Measurements from ENCODE around the gene LRRFIP2.
"Not testable (repeated sequence)": the region's sequence is repeated elsewhere in the genome, so short reads cannot be mapped to it uniquely, and the experiment has no call there.

LRRFIP2 gene

GRCh38 chr3:37112987-37113386 lies 61.4 kb downstream of the LRRFIP2 start:
- no peak for DNase-seq

- no peak for DNase-seq
These were observed 63.2 kb downstream of the LRRFIP2 start for GRCh38 chr3:37111199-37111598.

DNA sequence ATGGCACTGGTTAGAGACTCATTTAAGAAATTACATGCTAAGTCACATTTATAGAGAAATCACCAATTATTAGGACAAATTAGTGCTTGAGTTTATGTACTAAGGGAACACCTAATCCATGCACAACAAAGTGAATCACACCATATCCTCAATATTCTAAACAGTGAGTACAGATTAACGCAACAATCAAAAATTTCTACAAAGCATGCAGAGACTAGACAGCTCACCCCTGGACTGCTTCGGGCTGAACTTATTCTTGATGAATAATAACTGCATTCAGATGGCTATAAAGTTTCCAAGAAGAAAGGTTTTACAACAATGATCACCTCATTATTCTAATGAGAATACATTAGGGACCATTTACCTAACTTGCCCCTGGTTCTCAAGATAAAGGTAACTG lies 66.5 kb downstream of the LRRFIP2 start:
- no peak for DNase-seq

- no peak for DNase-seq
These were observed 71.1 kb downstream of the LRRFIP2 start for GRCh38 chr3:37103103-37103808.

DNA sequence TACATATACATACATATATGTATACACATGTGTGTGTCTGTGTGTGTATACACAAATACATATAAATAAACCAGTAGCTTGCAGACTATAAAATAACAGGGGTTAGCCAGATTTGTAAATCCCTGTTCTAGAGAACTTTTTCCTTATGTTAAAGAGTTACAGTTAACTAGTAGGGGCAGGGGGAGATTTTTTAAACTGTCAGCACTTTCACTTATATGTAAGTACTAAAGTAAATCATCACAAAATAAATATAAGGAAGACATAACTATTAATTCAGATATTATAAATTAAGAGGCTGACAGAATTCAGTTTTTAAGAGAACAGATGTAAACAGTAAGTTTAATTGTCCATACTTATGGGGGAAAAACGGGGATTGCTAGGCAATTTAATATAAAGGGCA lies 74.0 kb downstream of the LRRFIP2 start:
- DNase-seq: no peak

DNA sequence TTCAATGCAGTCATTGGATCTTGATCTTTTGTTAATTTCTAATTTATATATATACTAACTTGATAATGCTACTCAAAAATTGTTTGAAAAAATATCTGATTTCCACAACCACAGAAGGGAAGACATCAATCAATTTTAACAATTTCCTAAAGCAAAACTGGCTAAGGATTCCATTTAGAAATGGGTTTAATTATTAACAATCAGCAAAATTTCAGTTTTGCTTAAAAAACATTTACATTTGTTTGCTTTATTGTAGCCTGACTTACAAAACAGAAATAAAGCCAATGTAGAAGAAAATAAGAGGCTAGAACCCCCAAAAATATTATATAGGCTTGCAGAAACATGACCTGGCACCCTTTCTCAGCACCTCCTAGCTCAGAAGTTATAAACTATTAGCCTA lies 74.9 kb downstream of the LRRFIP2 start:
- DNase-seq: no peak

GRCh38 chr3:37098884-37099283 lies 75.5 kb downstream of the LRRFIP2 start:
- DNase-seq: no peak

GRCh38 chr3:37097776-37098175 lies 76.6 kb downstream of the LRRFIP2 start:
- DNase-seq: no peak

GRCh38 chr3:37096975-37097374 lies 77.4 kb downstream of the LRRFIP2 start:
- DNase-seq: no peak

- no peak for DNase-seq
These were observed 78.1 kb downstream of the LRRFIP2 start for GRCh38 chr3:37096288-37096687.

DNA sequence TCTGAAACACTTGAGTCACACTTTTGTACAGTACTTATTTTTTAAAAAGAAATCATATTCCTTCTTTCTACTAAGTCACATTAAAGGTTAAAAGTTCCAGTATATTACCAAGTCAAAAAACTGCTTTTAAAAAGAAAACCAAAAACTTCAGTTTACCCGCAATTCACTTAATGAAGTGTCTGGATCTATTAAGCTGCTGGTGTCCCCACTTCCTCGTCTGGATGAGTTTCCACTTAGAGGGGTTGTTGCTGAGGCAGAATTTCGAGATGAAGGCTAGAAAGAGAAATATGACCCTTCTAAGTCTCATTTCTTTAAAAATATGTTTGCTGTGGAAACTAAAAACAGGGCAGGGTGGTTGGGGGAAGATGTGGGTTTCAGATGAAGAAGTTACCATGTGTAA lies 79.7 kb downstream of the LRRFIP2 start:
- DNase-seq: no peak

GRCh38 chr3:37093481-37093880 lies 80.9 kb downstream of the LRRFIP2 start:
- no peak for DNase-seq

- DNase-seq: no peak
These were observed 81.9 kb downstream of the LRRFIP2 start for GRCh38 chr3:37092484-37092883.

DNA sequence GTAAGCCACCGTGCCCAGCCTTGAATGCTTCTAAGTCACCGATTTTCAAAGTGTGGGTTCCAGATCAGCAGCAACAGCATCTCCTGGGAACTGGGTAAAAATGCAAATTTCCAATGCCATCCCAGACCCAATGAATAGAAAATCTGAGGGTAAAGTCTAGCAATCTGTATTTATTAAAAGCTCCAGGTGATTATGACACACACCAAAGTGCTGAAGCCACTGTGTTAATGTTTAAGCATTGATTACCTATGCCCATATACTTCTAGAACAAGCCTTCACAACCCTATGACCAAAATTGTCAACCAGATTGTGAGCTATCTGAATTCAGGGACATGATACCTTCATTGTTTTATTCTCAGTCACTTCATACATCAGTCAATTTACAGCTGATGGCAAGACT lies 86.5 kb downstream of the LRRFIP2 start:
- DNase-seq: no peak

GRCh38 chr3:37086918-37087317 lies 87.5 kb downstream of the LRRFIP2 start:
- no peak for DNase-seq

DNA sequence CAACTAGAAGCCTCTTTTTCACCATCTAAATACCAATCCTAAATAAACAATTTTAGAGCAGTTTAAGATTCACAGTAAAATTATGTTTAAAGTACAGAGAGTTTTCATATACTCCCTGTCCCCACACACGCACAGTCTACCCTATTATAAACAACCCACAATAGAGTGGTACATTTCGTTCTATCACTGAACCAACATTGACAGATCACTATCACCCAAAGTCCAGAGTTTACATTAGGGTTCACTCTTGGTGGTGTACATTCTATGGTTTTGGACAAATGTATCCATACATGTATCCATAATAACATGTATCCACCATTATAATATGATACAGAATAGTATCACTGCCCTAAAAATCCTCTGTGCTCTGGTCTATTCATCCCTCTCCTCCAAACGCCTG lies 92.1 kb downstream of the LRRFIP2 start:
- DNase-seq: no peak

- no peak for DNase-seq
These were observed 98.4 kb downstream of the LRRFIP2 start for GRCh38 chr3:37075955-37076354.

DNA sequence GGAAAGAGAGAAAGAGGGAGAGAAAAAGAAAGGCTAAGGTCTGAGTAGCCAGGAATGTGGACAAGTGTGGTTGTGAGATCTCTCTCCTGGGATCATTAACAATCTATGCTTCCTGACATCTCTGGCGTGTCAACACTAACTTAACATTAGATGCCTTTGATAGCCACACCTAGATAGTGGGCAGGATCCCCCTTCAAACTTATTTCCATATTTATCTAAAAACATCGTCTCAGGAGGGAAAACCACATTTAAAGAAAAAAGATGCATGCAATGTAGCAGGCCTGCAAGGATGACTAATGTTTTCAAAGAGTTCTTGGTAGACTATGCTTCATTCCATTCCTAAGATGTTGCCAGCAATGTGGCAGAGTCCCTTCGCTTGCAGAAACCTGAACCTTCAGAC lies 100.2 kb downstream of the LRRFIP2 start:
- no peak for DNase-seq

- no peak for DNase-seq
These were observed 101.5 kb downstream of the LRRFIP2 start for GRCh38 chr3:37072892-37073291.

DNA sequence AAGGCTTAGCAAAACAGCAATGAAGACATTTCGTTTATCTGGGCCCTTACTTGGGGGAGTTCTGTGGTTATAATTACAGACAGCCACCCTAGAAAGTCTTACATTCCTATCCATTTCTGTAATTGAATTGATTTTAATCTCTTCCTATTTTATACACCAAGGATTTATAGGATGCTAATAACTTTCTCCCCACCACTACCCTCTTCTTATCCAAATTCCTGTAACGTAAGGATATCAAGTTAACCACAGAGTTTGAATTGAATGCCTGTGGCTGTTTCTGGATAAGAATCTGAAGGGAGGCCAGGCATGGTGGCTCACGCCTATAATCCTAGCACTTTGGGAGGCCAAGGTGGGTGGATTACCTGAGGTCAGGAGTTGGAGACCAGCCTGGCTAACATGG lies 102.5 kb downstream of the LRRFIP2 start:
- no peak for DNase-seq

GRCh38 chr3:37068031-37068430 lies 106.4 kb downstream of the LRRFIP2 start:
- no peak for DNase-seq

DNA sequence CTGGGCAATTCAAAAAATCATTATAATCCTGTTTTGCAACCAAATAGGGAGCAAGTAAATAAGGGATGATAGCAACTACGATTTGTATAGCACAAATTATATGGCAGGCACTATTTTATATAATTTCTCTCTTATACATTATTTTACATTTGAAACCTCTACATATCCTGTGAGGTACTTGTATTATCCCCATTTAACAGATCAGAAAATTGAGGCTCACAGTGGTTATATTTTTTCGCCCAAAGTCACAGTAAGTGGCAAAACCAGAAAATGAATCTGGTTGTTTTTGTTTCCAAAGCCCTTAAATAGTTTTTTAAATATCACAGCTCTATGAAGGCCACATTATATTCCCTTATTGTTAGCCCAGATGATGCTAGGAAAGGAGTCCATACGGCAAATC lies 106.8 kb downstream of the LRRFIP2 start:
- DNase-seq: no peak

DNA sequence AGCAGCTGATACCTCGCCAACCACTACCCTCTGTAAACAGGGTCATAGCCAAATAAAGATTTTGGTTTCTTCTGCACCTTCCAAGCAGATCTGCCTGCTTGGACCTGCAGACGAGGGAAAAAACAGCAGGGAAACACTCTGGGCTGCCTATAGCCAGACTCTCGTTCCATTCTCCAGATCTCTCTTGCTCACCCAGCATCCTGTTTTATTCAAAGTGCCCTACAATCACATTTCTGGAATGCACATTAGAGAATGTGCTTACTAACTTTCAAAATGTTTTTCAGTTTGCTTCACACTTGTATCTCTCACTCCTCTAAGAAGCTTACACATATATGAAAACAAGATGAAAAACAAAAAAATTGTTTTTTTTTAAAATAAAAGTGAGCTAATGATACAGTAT lies 109.6 kb downstream of the LRRFIP2 start:
- no peak for DNase-seq

DNA sequence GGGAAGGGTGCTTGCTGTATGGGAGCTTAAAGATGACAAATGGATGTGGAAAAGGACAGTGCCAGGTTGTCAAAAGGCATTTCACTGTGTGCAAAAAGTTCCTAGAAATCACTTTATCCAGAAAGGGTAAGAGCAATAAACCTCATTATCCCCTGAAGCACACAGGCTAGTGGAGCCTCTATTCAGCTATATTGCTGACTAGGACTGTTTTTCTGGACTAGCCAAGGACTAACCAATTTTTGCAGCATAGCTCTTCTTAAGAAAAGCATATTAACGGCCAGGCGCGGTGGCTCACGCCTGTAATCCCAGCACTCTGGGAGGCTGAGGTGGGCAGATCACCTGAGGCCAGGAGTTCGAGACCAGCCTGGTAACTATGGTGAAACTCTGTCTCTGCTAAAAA lies 116.3 kb downstream of the LRRFIP2 start:
- no peak for DNase-seq

DNA sequence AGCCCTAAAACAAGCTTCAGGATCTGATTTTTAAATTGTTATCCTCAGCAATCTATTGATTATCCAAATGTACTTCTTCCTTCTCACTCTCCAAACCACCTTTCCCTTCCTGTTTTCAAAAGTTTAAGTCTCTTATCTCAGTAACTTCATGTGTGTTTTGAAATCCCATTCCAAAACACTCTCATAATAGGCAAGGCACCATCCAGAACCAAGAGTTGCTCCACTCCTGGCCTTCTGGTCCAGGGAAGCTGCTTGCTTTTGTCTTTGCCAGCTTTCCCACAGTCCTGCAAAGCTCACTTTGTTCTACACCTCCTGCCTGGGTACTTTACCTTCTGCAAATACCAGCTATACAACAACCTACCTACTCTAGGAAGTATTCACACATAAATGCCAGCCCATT lies 117.6 kb downstream of the LRRFIP2 start:
- no peak for DNase-seq

DNA sequence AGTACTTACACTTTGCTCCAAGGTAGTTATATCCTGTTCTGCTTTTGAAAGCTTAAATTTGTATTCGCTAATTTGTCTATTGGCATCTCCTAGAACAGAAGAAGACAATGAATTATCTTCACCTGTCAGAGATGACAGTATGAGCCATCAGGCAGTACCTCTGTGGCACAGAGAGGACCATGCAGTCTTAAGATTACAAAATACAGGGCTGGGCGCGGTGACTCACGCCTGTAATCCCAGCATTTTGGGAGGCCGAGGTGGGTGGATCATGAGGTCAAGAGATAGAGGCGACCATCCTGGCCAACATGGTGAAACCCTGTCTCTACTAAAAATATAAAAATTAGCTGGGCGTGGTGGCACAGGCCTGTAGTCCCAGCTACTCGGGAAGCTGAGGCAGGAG lies 119.3 kb downstream of the LRRFIP2 start:
- not testable (repeated sequence) for DNase-seq
